GM21381 (cell line): ENCODE results near the gene EEF1A2.

ENCODE experiments used
- ATAC-seq: cut with Tn5 transposase; IDR thresholded peaks from one replicate; pipeline ENCODE4 v1.9.1; 2021; ENCODE audit warnings: mild to moderate bottlenecking, moderate library complexity; ENCODE audit not compliant: unreplicated experiment

EEF1A2 gene

GRCh38 chr20:63439866-63440265 is 59.0 kb downstream of the EEF1A2 start:
- no peak for ATAC-seq

GRCh38 chr20:63438121-63438520 is 60.8 kb downstream of the EEF1A2 start:
- no peak for ATAC-seq
